ENCODE data around the gene DCN.

DCN gene

GRCh38 chr12:91129662-91130362 is 52.8 kb downstream of the DCN start:
- no peak for TF ChIP-seq CTCF (IDR thresholded peaks at IDR 0.05; ENCODE audit: borderline replicate concordance, insufficient read depth, low read depth, low read length)
- no peak overlapping the region for H3K4me3 ChIP-seq (ENCODE audit: low read depth, low read length)

- no peak overlapping the region for H3K4me3 ChIP-seq (ENCODE audit: low read depth, low read length)
- no peak for TF ChIP-seq CTCF (IDR thresholded peaks at IDR 0.05; ENCODE audit: borderline replicate concordance, insufficient read depth, low read depth, low read length)
These were observed 54.9 kb downstream of the DCN start for GRCh38 chr12:91127751-91128150.

DNA sequence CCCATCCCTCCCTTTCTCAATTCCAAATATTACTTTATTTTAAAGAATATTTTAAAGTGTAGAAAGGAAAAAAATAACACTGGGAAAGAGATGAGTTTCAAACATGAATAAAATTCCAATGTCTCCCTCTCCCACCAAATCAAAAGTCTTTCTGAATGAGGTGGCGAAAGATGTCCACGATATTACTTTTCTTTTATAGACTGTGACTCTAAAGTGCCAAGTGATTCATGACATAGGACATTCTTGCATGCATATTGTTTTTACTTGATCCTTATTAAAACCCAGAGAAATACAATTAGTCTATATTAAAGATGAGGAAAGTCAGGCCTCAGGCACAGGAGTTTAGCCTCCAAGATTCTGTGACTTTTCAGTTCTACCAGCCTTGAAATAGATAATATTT is 55.3 kb downstream of the DCN start:
- TF ChIP-seq CTCF (IDR thresholded peaks at IDR 0.05; ENCODE audit: borderline replicate concordance, insufficient read depth, low read depth, low read length), result no peak
- H3K4me3 ChIP-seq (ENCODE audit: low read depth, low read length), result no peak overlapping the region

DNA sequence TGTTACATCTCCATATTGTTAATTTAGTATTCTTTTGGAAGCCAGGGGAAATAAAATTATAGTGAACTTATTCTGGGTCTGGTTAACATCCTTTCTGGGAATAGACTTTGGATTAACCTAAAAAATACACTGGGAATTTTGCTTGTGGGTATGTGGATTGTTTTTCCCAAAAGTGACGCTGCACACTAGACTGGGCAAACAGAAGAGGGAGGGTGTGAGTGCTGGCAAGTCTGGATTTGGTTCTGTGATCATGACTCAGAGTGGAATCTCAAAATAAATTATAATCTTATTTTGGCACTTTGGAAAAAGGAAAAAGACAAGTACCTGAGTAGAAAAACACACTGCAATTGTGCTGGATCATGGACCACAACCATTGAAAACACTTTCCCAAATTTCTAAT is 56.1 kb downstream of the DCN start:
- TF ChIP-seq CTCF (IDR thresholded peaks at IDR 0.05; ENCODE audit: borderline replicate concordance, insufficient read depth, low read depth, low read length), result no peak
- H3K4me3 ChIP-seq (ENCODE audit: low read depth, low read length), result no peak overlapping the region

DNA sequence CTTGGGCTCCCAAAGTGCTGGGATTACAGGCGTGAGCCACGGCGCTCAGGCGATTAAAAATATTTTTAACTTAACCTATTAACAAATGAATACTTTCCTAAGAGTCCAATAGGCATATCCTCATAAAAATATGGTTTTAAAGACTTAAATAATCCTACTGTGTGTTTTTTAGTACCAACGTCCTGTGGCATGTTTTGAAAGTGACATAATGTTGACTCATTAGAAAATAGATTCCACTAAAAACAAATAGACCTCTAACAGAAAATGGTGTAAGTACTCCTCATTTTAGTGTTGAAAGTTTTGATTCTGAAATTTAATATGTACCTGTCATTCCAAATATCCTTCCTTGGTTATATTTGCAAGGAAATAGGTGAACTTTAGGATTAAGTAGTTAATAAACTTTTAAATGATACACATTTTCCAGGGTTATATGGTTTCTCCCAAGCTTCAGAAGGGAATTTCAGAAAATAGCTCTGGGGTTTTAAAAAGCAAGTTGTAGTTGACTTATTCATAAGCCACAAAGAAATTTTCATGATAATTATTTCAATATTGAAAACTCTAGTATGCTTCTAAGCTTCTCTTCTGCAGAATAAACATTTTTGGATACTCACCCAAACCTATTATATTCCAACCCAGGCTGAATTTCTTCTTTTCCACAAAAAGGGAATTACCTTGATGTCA is 59.2 kb downstream of the DCN start:
- TF ChIP-seq CTCF (IDR thresholded peaks at IDR 0.05; ENCODE audit: borderline replicate concordance, insufficient read depth, low read depth, low read length), result no peak
- H3K4me3 ChIP-seq (ENCODE audit: low read depth, low read length), result no peak overlapping the region

GRCh38 chr12:91120781-91121180 is 61.8 kb downstream of the DCN start:
- TF ChIP-seq CTCF (IDR thresholded peaks at IDR 0.05; ENCODE audit: borderline replicate concordance, insufficient read depth, low read depth, low read length), result no peak
- no peak overlapping the region for H3K4me3 ChIP-seq (ENCODE audit: low read depth, low read length)

GRCh38 chr12:91119089-91119488 is 63.5 kb downstream of the DCN start:
- H3K4me3 ChIP-seq (ENCODE audit: low read depth, low read length), result no peak overlapping the region
- no peak for TF ChIP-seq CTCF (IDR thresholded peaks at IDR 0.05; ENCODE audit: borderline replicate concordance, insufficient read depth, low read depth, low read length)

Measured in GM12875 (cell line).